AG04449 (cell line): ENCODE data around the gene MBOAT1.

Experiments
- CTCF ChIA-PET: fragments of 350-600 bp; formaldehyde crosslinking; extraction: SDS; loops from one replicate; lab custom pipeline; 2021; ENCODE audit warnings: antibody characterized with exemption; lab: Yijun Ruan, JAX
- POLR2A ChIA-PET: fragments of 400-600, 350-600 bp; formaldehyde crosslinking; extraction: SDS; loops from one replicate; lab custom pipeline; 2020; ENCODE audit warnings: antibody characterized with exemption, inconsistent platforms; lab: Yijun Ruan, JAX
- DNase-seq: peaks from one replicate; pipeline ENCODE4 v3.0.0-alpha.2; 2010; ENCODE audit warnings: low read depth, low spot score
- H3K4me3 ChIP-seq: 2 replicates; pipeline ENCODE4 v1.5.1; 2011; ENCODE audit warnings: low read depth, mild to moderate bottlenecking, control low read depth, low read length
- CTCF ChIP-seq: IDR thresholded peaks from one replicate; pipeline ENCODE4 v1.5.1; 2011; ENCODE audit warnings: mild to moderate bottlenecking, moderate library complexity, low read length, control low read depth, inconsistent platforms; ENCODE audit not compliant: insufficient read depth; ENCODE audit errors: missing control alignments

Gene MBOAT1

DNA sequence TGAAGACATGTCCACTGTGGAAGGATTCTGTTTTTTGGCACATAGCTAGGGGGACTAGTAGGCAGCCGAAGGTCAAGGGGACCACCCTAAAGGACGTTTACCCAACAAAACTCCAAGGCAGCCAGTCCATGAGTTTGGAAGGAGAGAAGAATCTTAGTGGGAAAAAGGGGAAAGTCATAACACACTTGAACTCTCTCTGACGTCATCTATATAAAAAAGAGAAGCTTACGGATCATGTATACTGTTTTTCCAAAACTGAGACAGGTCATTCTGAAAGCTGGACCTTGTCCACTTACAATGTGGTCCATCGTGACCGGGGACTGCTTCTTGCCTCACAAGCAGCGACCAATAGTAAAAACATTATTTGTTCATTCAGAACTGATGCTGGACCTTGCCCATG lies 95.5 kb downstream of the MBOAT1 start:
- H3K4me3 ChIP-seq: no peak overlapping the region
- no peak for TF ChIP-seq CTCF
- ChIA-PET CTCF (interaction anchor here (5.8 kb wide), 1 partner anchor 10 kb away, joined by 62 read pairs; no protein-coding TSS in a partner anchor), POLR2A (no interaction called here)
- DNase-seq: no peak

DNA sequence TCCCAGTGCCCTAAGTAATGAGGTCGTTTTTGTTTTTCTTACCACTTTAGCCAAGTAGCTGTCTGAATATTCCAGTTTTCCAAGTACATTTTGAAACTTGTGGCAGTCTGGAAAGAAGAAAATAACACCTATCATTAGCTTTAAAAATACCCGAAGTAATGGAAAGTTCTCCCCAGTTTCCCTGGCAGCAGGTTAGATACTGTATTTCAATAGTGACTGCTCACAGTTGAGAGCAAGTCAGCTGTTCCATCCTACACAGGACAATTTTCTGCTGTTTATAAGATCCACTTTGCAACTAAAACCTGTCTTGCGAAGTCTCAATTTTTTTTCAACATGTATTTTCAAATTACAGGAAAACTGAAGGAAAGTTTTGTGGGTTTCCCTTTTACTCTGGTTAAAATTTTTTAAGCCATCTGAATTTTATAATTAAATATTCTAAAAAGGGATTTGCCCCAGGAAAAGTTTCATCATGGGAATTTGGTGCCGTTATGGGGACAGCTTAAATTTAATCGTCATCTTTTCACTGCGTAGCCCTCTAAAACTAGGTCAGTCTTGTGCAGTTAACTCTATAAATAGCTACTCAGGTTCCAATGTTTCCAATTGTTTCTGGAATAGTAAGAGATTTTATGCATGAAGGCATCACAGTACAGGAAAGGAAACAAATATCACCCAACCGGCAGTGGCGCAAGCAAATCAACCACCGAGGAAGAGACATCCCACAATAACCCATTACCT lies 96.9 kb downstream of the MBOAT1 start:
- TF ChIP-seq CTCF: no peak
- no peak overlapping the region for H3K4me3 ChIP-seq
- DNase-seq: no peak
- ChIA-PET CTCF (interaction anchor here (5.8 kb wide), 1 partner anchor 12 kb away, joined by 62 read pairs; no protein-coding TSS in a partner anchor), POLR2A (no interaction called here)

DNA sequence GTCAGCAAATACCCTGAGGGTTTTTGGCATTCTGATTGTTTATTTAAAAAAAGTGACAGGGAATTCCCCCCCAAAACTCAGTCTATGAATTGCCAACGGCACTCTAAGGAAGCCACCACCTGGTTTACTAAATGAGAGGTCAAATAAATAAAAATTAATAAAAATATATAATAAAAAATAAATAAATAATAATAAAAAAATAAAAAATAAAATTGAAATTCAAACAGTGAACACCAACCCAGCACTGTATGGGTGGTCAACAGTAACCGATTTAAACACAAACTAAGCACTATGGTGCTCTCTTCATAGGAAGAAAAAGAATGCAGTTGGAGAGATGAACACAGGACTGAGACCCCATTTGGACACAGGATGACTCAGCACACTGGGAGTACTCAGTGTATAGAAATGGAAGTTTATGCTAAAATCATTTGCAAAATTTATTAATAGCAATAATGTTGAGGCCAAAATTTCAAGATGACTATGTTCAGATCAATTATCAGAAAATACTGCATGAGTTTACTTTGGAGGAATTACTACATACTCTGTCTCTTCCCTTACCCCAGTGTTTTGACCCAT lies 98.5 kb downstream of the MBOAT1 start:
- no peak for DNase-seq
- POLR2A ChIA-PET: no interaction called here
- no peak for TF ChIP-seq CTCF
- H3K4me3 ChIP-seq: no peak overlapping the region
- CTCF ChIA-PET: interaction anchor here (5.8 kb wide), 1 partner anchor 13 kb away, joined by 62 read pairs; no protein-coding TSS in a partner anchor

GRCh38 chr6:20112841-20113240 lies 99.4 kb downstream of the MBOAT1 start:
- DNase-seq: no peak
- no peak for TF ChIP-seq CTCF
- ChIA-PET POLR2A (no interaction called here), CTCF (interaction anchor here (1.1 to 1.3 kb wide), 2 partner anchors 13 to 20 kb away, joined by 3 to 4 read pairs; no protein-coding TSS in a partner anchor)
- no peak overlapping the region for H3K4me3 ChIP-seq

DNA sequence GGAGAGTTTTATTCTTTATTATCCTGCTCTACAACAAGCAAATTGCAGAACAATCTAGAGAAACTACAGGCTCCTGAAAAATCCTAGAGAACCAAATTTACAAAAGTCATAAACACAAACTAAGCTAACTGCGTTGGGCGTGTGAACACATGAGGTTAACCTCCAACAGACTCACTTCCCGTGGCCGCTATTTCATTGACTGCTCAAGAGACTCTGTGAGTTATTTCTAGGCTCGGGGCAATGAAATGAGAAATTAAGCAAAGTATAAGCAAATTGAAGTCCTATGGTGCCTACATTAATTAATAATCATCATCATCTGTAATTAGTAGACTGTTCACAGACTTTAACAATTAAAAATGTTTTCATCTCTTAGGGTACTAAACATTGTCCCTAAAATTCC lies 100.0 kb downstream of the MBOAT1 start:
- H3K4me3 ChIP-seq: no peak overlapping the region
- TF ChIP-seq CTCF: no peak
- ChIA-PET POLR2A (no interaction called here), CTCF (interaction anchor here (1.1 to 1.3 kb wide), 2 partner anchors 14 to 20 kb away, joined by 3 to 4 read pairs; no protein-coding TSS in a partner anchor)
- no peak for DNase-seq

- ChIA-PET CTCF (interaction anchor here (0.9 to 2.0 kb wide), 4 partner anchors 11 to 417 kb away, joined by 3 to 6 read pairs (median 4); no protein-coding TSS in a partner anchor), POLR2A (no interaction called here)
- no peak overlapping the region for H3K4me3 ChIP-seq
- no peak for TF ChIP-seq CTCF
- no peak for DNase-seq
Observed at GRCh38 chr6:20110478-20110877, 101.8 kb downstream of the MBOAT1 start.
